ENCODE data around the gene KCNA5.
A peak's percentile ranks its signal among the peaks of the same experiment; 100 is the strongest.

KCNA5 gene

GRCh38 chr12:5072311-5072710 lies 28.6 kb downstream of the KCNA5 start:
- DNase-seq: peak; percentile 31
- TF ChIP-seq CTCF (IDR thresholded peaks at IDR 0.05; ENCODE audit: low read depth, low read length): no peak
- no peaks in the 10 kb centered on the region for H3K27me3 ChIP-seq (ENCODE audit: insufficient read depth, low read depth, severe bottlenecking)
- H3K9me3 ChIP-seq (ENCODE audit: severe bottlenecking): no peaks in the 10 kb centered on the region
- H3K4me3 ChIP-seq (ENCODE audit: low read depth, low read length): no peak overlapping the region
- H3K36me3 ChIP-seq: no peaks in the 10 kb centered on the region
- H3K27ac ChIP-seq: no peak overlapping the region

GRCh38 chr12:5073054-5073453 lies 29.4 kb downstream of the KCNA5 start:
- H3K36me3 ChIP-seq: no peaks in the 10 kb centered on the region
- no peak overlapping the region for H3K27ac ChIP-seq
- TF ChIP-seq CTCF (IDR thresholded peaks at IDR 0.05; ENCODE audit: low read depth, low read length): peak; percentile 30; the same call in 1 of the 2 replicates
- H3K4me3 ChIP-seq (ENCODE audit: low read depth, low read length): no peak overlapping the region
- H3K9me3 ChIP-seq (ENCODE audit: severe bottlenecking): no peaks in the 10 kb centered on the region
- no peak for DNase-seq
- H3K27me3 ChIP-seq (ENCODE audit: insufficient read depth, low read depth, severe bottlenecking): no peaks in the 10 kb centered on the region

GRCh38 chr12:5073853-5074252 lies 30.2 kb downstream of the KCNA5 start:
- TF ChIP-seq CTCF (IDR thresholded peaks at IDR 0.05; ENCODE audit: low read depth, low read length): peak; percentile 53
- Histone ChIP-seq H3K4me3 (ENCODE audit: low read depth, low read length) (no peak overlapping the region), H3K27me3 (ENCODE audit: insufficient read depth, low read depth, severe bottlenecking) (no peaks in the 10 kb centered on the region), H3K27ac (no peak overlapping the region), H3K36me3 (no peaks in the 10 kb centered on the region), H3K9me3 (ENCODE audit: severe bottlenecking) (no peaks in the 10 kb centered on the region)
- DNase-seq: peak; percentile 64

DNA sequence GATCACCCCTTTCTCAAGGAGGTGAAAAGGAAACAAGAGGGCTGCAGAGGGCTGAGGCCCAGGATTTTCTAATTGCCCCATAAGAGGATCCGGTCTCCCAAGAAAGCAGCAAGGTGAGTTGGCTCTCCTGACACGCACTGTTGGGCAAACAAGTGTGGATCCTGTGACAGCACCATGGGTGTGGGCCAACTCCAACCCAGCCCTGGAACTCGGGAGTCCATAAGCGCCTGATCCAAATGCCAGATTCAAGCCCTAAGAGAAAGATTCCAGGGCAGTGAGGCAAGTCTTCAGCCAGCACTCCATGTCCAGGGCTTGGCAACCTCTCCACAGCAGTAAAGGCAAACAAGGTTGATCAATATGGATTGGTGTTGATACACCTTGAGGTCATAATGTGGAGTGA lies 33.1 kb downstream of the KCNA5 start:
- no peak for TF ChIP-seq CTCF (IDR thresholded peaks at IDR 0.05; ENCODE audit: low read depth, low read length)
- Histone ChIP-seq H3K27me3 (ENCODE audit: insufficient read depth, low read depth, severe bottlenecking) (no peaks in the 10 kb centered on the region), H3K4me3 (ENCODE audit: low read depth, low read length) (no peak overlapping the region), H3K36me3 (no peaks in the 10 kb centered on the region), H3K9me3 (ENCODE audit: severe bottlenecking) (no peaks in the 10 kb centered on the region), H3K27ac (no peak overlapping the region)
- DNase-seq: no peak

- H3K4me3 ChIP-seq (ENCODE audit: low read depth, low read length): no peak overlapping the region
- no peak for TF ChIP-seq CTCF (IDR thresholded peaks at IDR 0.05; ENCODE audit: low read depth, low read length)
- DNase-seq: no peak
- no peaks in the 10 kb centered on the region for H3K9me3 ChIP-seq (ENCODE audit: severe bottlenecking)
- no peaks in the 10 kb centered on the region for H3K27me3 ChIP-seq (ENCODE audit: insufficient read depth, low read depth, severe bottlenecking)
- no peaks in the 10 kb centered on the region for H3K36me3 ChIP-seq
- H3K27ac ChIP-seq: no peak overlapping the region
Measured at GRCh38 chr12:5078423-5078822, 34.7 kb downstream of the KCNA5 start.

- peak; percentile 96 for DNase-seq
Measured at GRCh38 chr12:5081016-5081415, 37.3 kb downstream of the KCNA5 start.

More at GRCh38 chr12:5081016-5081415, 37.3 kb downstream of the KCNA5 start:
- Histone ChIP-seq H3K36me3 (no peaks in the 10 kb centered on the region), H3K27ac (peak overlapping the region; percentile 26), H3K4me3 (ENCODE audit: low read depth, low read length) (peak overlapping the region; percentile 22), H3K9me3 (ENCODE audit: severe bottlenecking) (no peaks in the 10 kb centered on the region), H3K27me3 (ENCODE audit: insufficient read depth, low read depth, severe bottlenecking) (no peaks in the 10 kb centered on the region)
- no peak for TF ChIP-seq CTCF (IDR thresholded peaks at IDR 0.05; ENCODE audit: low read depth, low read length)

All from WERI-Rb-1 (cell line).